Measurements from ENCODE around the gene ZNF57.
A peak's percentile ranks its signal among the peaks of the same experiment; 100 is the strongest.
"Not testable (repeated sequence)": the region's sequence is repeated elsewhere in the genome, so short reads cannot be mapped to it uniquely, and the experiment has no call there.

Gene ZNF57

DNA sequence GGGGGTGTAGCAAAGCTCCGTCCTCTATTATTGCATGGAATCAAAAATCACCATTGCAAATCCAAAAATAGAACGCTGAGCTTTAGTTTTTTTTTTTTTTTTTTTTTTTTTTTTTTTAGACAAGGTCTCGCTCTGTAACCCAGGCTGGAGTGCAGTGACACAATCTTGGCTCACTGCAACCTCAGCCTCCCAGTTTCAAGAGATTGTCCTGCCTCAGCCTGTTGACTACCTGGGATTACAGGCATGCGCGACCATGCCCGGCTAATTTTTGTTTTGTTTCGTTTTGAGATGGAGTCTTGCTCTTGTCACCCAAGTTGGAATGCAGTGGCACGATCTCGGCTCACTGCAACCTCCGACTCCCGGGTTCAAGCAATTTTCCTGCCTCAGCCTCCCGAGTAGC is 59.4 kb downstream of the ZNF57 start:
- DNase-seq, result no peak

GRCh38 chr19:2962018-2962670 is 61.4 kb downstream of the ZNF57 start:
- peak; percentile 63 for DNase-seq

- no peak for DNase-seq
Measured at GRCh38 chr19:2963122-2963521, 62.4 kb downstream of the ZNF57 start.

GRCh38 chr19:2963631-2964030 is 62.9 kb downstream of the ZNF57 start:
- DNase-seq, result not testable (repeated sequence)

DNA sequence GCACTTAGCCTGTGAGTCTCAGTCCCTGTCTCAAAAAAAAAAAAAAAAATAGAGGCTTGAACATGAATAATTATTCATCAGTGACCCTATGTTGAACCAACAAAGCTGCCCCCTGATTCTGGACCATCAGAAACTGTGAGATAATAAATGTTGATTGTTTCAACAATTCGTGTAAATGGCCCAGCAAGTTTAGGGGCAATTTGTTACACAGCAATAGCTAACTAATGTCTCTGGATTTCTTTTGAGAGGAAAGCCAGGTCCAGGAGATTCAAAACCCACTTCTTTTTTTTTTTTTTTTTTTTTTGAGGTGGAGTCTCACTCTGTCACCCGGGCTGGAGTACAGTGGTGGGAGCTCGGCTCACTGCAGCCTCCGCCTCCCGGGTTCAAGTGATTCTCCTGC is 64.1 kb downstream of the ZNF57 start:
- DNase-seq, result no peak

DNA sequence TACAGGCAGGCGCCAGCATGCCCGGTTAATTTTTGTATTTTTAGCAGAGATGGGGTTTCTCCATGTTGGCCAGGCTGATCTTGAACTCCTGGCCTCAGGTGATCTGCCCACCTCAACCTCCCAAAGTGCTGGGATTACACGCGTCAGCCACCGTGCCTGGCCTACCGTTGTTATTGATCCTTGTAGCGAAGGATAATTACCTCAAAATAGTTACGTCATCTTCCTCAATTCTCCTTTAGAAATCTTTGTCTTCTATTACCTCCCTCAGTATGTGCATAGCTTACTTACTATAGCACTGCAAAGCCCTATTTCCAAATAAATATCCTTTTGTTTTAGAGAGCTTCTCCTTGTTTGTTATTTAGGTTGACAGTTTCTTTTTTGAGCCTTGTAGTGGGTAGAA is 67.2 kb downstream of the ZNF57 start:
- DNase-seq, result no peak
